CD14-positive monocyte (primary cell): ENCODE data around the gene GNAS. TPM values are rescaled to one million over a fixed set of nuclear protein-coding genes. Genes with fewer than 3 reads are reported as not detected.

Experiments used
- DNase-seq, 3 donors: peaks; one replicate each; pipeline ENCODE4 v3.0.0-alpha.2; 2011 to 2022
- H2AFZ ChIP-seq: 2 replicates; pipeline ENCODE4 v1.6.0; 2012; ENCODE audit warnings: mild to moderate bottlenecking, low read depth, low read length, inconsistent platforms; ENCODE audit not compliant: insufficient read depth, poor library complexity, severe bottlenecking
- H3K27ac ChIP-seq, 2 donors: 1 replicate in 1 of 2; 2 replicates in 1 of 2; pipeline ENCODE4 v1.5.1; 2012 to 2013; ENCODE audit warnings: low read length in 2 of 2, control low read depth in 1 of 2, inconsistent platforms in 1 of 2, low read depth in 1 of 2, mild to moderate bottlenecking in 1 of 2
- H3K27me3 ChIP-seq, 2 donors: one replicate each; pipeline versions ENCODE4 v1.6.0 to v1.6.1; 2011 to 2013; ENCODE audit warnings: low read length in 2 of 2; ENCODE audit not compliant: control insufficient read depth in 2 of 2, insufficient read depth in 2 of 2
- H3K36me3 ChIP-seq, 2 donors: replicated peaks in 1 of 2; 1 replicate in 1 of 2; 2 replicates in 1 of 2; pipeline versions ENCODE4 v1.5.1 to v1.6.1; 2012 to 2013; ENCODE audit warnings: low read length in 2 of 2, control low read depth in 1 of 2, inconsistent platforms in 1 of 2, mild to moderate bottlenecking in 1 of 2; ENCODE audit not compliant: insufficient read depth in 2 of 2, control insufficient read depth in 1 of 2
- H3K4me1 ChIP-seq, 2 donors: 1 replicate in 1 of 2; 2 replicates in 1 of 2; pipeline versions ENCODE4 v1.5.1 to v1.6.1; 2012 to 2013; ENCODE audit warnings: low read length in 2 of 2, control low read depth in 1 of 2, inconsistent platforms in 1 of 2, mild to moderate bottlenecking in 1 of 2, moderate library complexity in 1 of 2; ENCODE audit not compliant: insufficient read depth in 2 of 2, control insufficient read depth in 1 of 2
- H3K4me2 ChIP-seq: replicated peaks from 2 replicates; pipeline ENCODE3; 2012; ENCODE audit warnings: low read length, moderate library complexity, mild to moderate bottlenecking; ENCODE audit not compliant: poor library complexity, severe bottlenecking; ENCODE audit errors: extremely low read depth
- H3K4me3 ChIP-seq, 3 experiments: fragments of 200-600 bp in 1 of 3; sonication (generic) in 1 of 3; replicated peaks in 1 of 3; 1 replicate in 2 of 3; 2 replicates in 1 of 3; pipeline ENCODE4 v1.5.1; 2011 to 2013; ENCODE audit warnings: low read length in 3 of 3, mild to moderate bottlenecking in 3 of 3, control low read depth in 2 of 3, low read depth in 2 of 3, inconsistent platforms in 1 of 3, moderate library complexity in 1 of 3
- H3K79me2 ChIP-seq: 2 replicates; pipeline ENCODE4 v1.6.0; 2012; ENCODE audit warnings: mild to moderate bottlenecking, control low read depth, inconsistent platforms, low read length, moderate library complexity; ENCODE audit not compliant: insufficient read depth
- H3K9ac ChIP-seq: 2 replicates; pipeline ENCODE4 v1.6.0; 2017; ENCODE audit warnings: low read length, mild to moderate bottlenecking; ENCODE audit not compliant: insufficient read depth, poor library complexity, severe bottlenecking
- H3K9me3 ChIP-seq, 2 donors: replicated peaks in 1 of 2; 1 replicate in 1 of 2; 2 replicates in 1 of 2; pipeline versions ENCODE4 v1.5.1 to v1.6.1; 2012 to 2013; ENCODE audit warnings: low read length in 2 of 2, control low read depth in 1 of 2; ENCODE audit not compliant: control insufficient read depth in 1 of 2, insufficient read depth in 1 of 2
- H4K20me1 ChIP-seq: 2 replicates; pipeline ENCODE4 v1.6.0; 2012; ENCODE audit warnings: mild to moderate bottlenecking, low read length, control low read depth, moderate library complexity; ENCODE audit not compliant: insufficient read depth
- H3K27ac Mint-ChIP-seq, 7 donors: one replicate each; pipeline ENCODE4 v1.8.0; 2020; ENCODE audit warnings: mild to moderate bottlenecking in 7 of 7, mixed read lengths in 7 of 7, moderate library complexity in 6 of 7, inconsistent platforms in 2 of 7
- H3K27me3 Mint-ChIP-seq, 3 donors: one replicate each; pipeline ENCODE4 v1.8.0; 2021 to 2022; ENCODE audit warnings: low read depth in 3 of 3, mild to moderate bottlenecking in 3 of 3, mixed read lengths in 3 of 3, moderate library complexity in 3 of 3, inconsistent platforms in 1 of 3
- H3K36me3 Mint-ChIP-seq, 2 donors: one replicate each; pipeline ENCODE4 v1.8.0; 2020; ENCODE audit warnings: mixed read lengths in 2 of 2, inconsistent platforms in 1 of 2, mild to moderate bottlenecking in 1 of 2
- H3K4me1 Mint-ChIP-seq: one replicate; pipeline ENCODE4 v1.8.0; 2020; ENCODE audit warnings: mild to moderate bottlenecking, mixed read lengths
- H3K4me3 Mint-ChIP-seq, 2 donors: one replicate each; pipeline ENCODE4 v1.8.0; 2020; ENCODE audit warnings: mild to moderate bottlenecking in 2 of 2, mixed read lengths in 2 of 2, moderate library complexity in 1 of 2
- H3K9me3 Mint-ChIP-seq, 7 donors: one replicate each; pipeline ENCODE4 v1.8.0; 2020 to 2022; ENCODE audit warnings: mixed read lengths in 7 of 7, mild to moderate bottlenecking in 6 of 7, moderate library complexity in 6 of 7, inconsistent platforms in 2 of 7
- CTCF ChIP-seq: fragments of 200-600 bp; IDR thresholded peaks from one replicate; pipeline ENCODE4 v1.8.0; 2022; ENCODE audit warnings: antibody characterized with exemption, mild to moderate bottlenecking
- WGBS: methylation state at CpG from one replicate; pipeline ENCODE4 v1.1.5; 2013; ENCODE audit warnings: missing lambda C conversion rate; ENCODE audit not compliant: insufficient coverage; 5-methylcytosine and 5-hydroxymethylcytosine counted together
- intact Hi-C, 2 donors: fragments of 100-400 bp; cut with micrococcal nuclease; formaldehyde crosslinking; loops; one replicate each; pipeline versions ENCODE4 v1.15.0 to v1.15.1; 2023
- polyA plus RNA-seq, 3 donors: library from polyadenylated mRNA; depleted of rRNA in 1 of 3; unstranded in 2 of 3; stranded (reverse) in 1 of 3; fragments of 300-500 nt in 2 of 3; fragments of >200 nt in 1 of 3; fragmentation: Illumina TruSeq in 2 of 3; gene quantifications; 1 replicate in 2 of 3; 2 replicates in 1 of 3; pipeline ENCODE4 v1.2.3, GENCODE V29; 2012 to 2021

The GNAS gene
- polyA plus RNA-seq, 3 donors = 109 to 1,105 (median 124) TPM

DNA sequence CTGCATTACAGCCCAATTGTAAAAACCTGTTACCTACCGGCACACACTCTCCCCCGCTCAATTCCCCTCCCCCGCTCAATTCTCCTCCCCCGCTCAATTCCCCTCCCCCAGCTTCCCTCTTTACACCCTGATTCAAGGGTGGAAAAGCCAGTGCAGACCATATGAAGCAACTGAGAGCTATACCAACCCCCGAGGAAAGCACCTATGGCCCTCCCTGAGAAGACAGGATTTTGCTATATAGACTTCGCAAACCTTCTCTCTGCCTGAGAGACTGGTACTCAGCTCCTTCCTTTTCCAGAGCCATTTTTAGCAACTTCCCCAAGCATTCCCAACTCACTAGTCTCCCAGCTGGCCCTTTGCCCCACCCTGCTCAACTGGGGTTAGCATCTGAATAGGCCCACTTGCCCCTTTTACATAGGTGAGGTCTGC lies 9.4 kb upstream of the GNAS start:
- Mint-ChIP-seq H3K4me1 (peaks cover 15% of the 10 kb centered on the region), H3K27me3 (peaks cover 74 to 89% (median 81%) of the 10 kb centered on the region in 3 donors), H3K36me3 (peaks cover 0 to 4% of the 10 kb centered on the region in 2 donors), H3K4me3 (peak overlapping the region in 1 of 2 donors; percentile 85), H3K9me3 (peaks cover 15 to 25% (median 22%) of the 10 kb centered on the region in 7 donors), H3K27ac (peak overlapping the region in 1 of 7 donors; percentile 77)
- H3K9me3 ChIP-seq = peaks cover 12 to 28% of the 10 kb centered on the region in 2 donors
- no peak overlapping the region for H3K9ac ChIP-seq
- no peak overlapping the region for H3K27ac ChIP-seq
- no peak for DNase-seq
- H3K27me3 ChIP-seq = peaks cover 47 to 85% of the 10 kb centered on the region in 2 donors
- no peak for TF ChIP-seq CTCF
- H3K36me3 ChIP-seq = no peaks in the 10 kb centered on the region
- intact Hi-C loops = no loop called here
- 32% methylated on average over 4 of the region's 6 CpGs for WGBS
- peaks cover 17% of the 10 kb centered on the region in 2 donors for H3K4me1 ChIP-seq
- no peak overlapping the region for H3K4me3 ChIP-seq
- no peaks in the 10 kb centered on the region for H4K20me1 ChIP-seq
- no peak overlapping the region for H3K4me2 ChIP-seq
- H2AFZ ChIP-seq = no peak overlapping the region
- no peaks in the 10 kb centered on the region for H3K79me2 ChIP-seq

GRCh38 chr20:58845706-58846105 lies 6.8 kb upstream of the GNAS start:
- no peak overlapping the region for H3K9ac ChIP-seq
- peaks cover 18 to 19% of the 10 kb centered on the region in 2 donors for H3K4me1 ChIP-seq
- no peaks in the 10 kb centered on the region for H4K20me1 ChIP-seq
- TF ChIP-seq CTCF = no peak
- no peak for DNase-seq
- H2AFZ ChIP-seq = no peak overlapping the region
- Mint-ChIP-seq H3K9me3 (peaks cover 9 to 19% (median 16%) of the 10 kb centered on the region in 7 donors), H3K4me3 (peak overlapping the region in 1 of 2 donors; percentile 68), H3K4me1 (peaks cover 23% of the 10 kb centered on the region), H3K36me3 (no peaks in the 10 kb centered on the region), H3K27ac (no peak overlapping the region), H3K27me3 (peaks cover 73 to 89% (median 84%) of the 10 kb centered on the region in 3 donors)
- H3K4me3 ChIP-seq = no peak overlapping the region
- H3K4me2 ChIP-seq = no peak overlapping the region
- H3K9me3 ChIP-seq = peaks cover 4 to 18% of the 10 kb centered on the region in 2 donors
- H3K27ac ChIP-seq = no peak overlapping the region
- H3K36me3 ChIP-seq = no peaks in the 10 kb centered on the region
- no peaks in the 10 kb centered on the region for H3K79me2 ChIP-seq
- intact Hi-C loops = loop anchor here in 1 of 2 donors (5.0 kb wide), 1 partner anchor 193 kb away; the partner anchor contains the start of gene STX16
- WGBS = 76% methylated on average over 2 of the region's 3 CpGs
- peaks cover 51 to 88% of the 10 kb centered on the region in 2 donors for H3K27me3 ChIP-seq
